GM23338 (cell line): Measurements from ENCODE around the gene FLNC. TPM values are rescaled to one million over a fixed set of nuclear protein-coding genes. Genes with fewer than 3 reads are reported as not detected.

Experiments
- ATAC-seq: fragments of 200-7000 bp; cut with Tn5 transposase; 3 replicates; pipeline ENCODE4 v1.9.1; 2020
- DNase-seq: peaks from one replicate; pipeline ENCODE4 v3.0.0-alpha.2; 2015; ENCODE audit warnings: low spot score
- H2AFZ ChIP-seq: fragments of 200-600 bp; sonication (generic); 2 replicates; pipeline ENCODE4 v1.8.0; 2016; ENCODE audit warnings: antibody characterized with exemption, mild to moderate bottlenecking, moderate library complexity
- H3F3A ChIP-seq: fragments of 200-600 bp; sonication (generic); replicated peaks from 2 replicates; pipeline ENCODE4 v1.8.0; 2017; ENCODE audit warnings: antibody characterized with exemption, mixed run types, low read depth
- H3K27ac ChIP-seq: fragments of 200-600 bp; sonication (generic); 2 replicates; pipeline ENCODE4 v1.6.1; 2016; ENCODE audit warnings: low read depth
- H3K27me3 ChIP-seq: fragments of 200-600 bp; sonication (generic); 2 replicates; pipeline ENCODE4 v1.8.0; 2016; ENCODE audit warnings: mild to moderate bottlenecking, mixed run types, moderate library complexity; ENCODE audit not compliant: insufficient read depth
- H3K36me3 ChIP-seq: fragments of 200-600 bp; sonication (generic); 2 replicates; pipeline ENCODE4 v1.8.0; 2016; ENCODE audit warnings: mild to moderate bottlenecking; ENCODE audit not compliant: insufficient read depth
- H3K4me1 ChIP-seq: fragments of 200-600 bp; sonication (generic); 2 replicates; pipeline ENCODE4 v1.8.0; 2016; ENCODE audit warnings: mild to moderate bottlenecking, moderate library complexity; ENCODE audit not compliant: insufficient read depth
- H3K4me2 ChIP-seq: fragments of 200-600 bp; sonication (generic); 2 replicates; pipeline ENCODE4 v1.7.1; 2017; ENCODE audit warnings: mixed run types
- H3K4me3 ChIP-seq: fragments of 200-600 bp; sonication (generic); 2 replicates; pipeline ENCODE4 v1.6.1; 2016; ENCODE audit warnings: mixed run types
- H3K79me2 ChIP-seq: fragments of 200-600 bp; sonication (generic); replicated peaks from 2 replicates; pipeline ENCODE4 v1.8.0; 2017; ENCODE audit warnings: mild to moderate bottlenecking; ENCODE audit not compliant: insufficient read depth
- H3K9me2 ChIP-seq: fragments of 200-600 bp; sonication (generic); 2 replicates; pipeline ENCODE4 v1.8.0; 2017; ENCODE audit not compliant: insufficient read depth
- H4K20me1 ChIP-seq: fragments of 200-600 bp; sonication (generic); replicated peaks from 2 replicates; pipeline ENCODE4 v1.8.0; 2017; ENCODE audit warnings: mild to moderate bottlenecking; ENCODE audit not compliant: insufficient read depth
- H3K27ac Mint-ChIP-seq: 2 replicates; pipeline ENCODE4 v1.8.0; 2020; ENCODE audit warnings: inconsistent platforms, mild to moderate bottlenecking, moderate library complexity, mixed read lengths
- H3K27me3 Mint-ChIP-seq: 3 replicates; pipeline ENCODE4 v1.8.0; 2022; ENCODE audit warnings: low read depth, mild to moderate bottlenecking, moderate library complexity, mixed read lengths, inconsistent platforms; ENCODE audit not compliant: insufficient read depth, poor library complexity
- H3K36me3 Mint-ChIP-seq: 3 replicates; pipeline ENCODE4 v1.8.0; 2021; ENCODE audit warnings: low read depth, mild to moderate bottlenecking, inconsistent platforms, moderate library complexity, mixed read lengths
- H3K4me1 Mint-ChIP-seq: 3 replicates; pipeline ENCODE4 v1.8.0; 2020; ENCODE audit warnings: mild to moderate bottlenecking, inconsistent platforms, mixed read lengths
- H3K4me3 Mint-ChIP-seq: 3 replicates; pipeline ENCODE4 v1.8.0; 2021; ENCODE audit warnings: moderate library complexity, mild to moderate bottlenecking, inconsistent platforms, mixed read lengths
- H3K9me3 Mint-ChIP-seq: 3 replicates; pipeline ENCODE4 v1.8.0; 2020; ENCODE audit warnings: moderate library complexity, mild to moderate bottlenecking, inconsistent platforms, mixed read lengths
- CREB1 ChIP-seq: fragments of 250-450 bp; sonication (Bioruptor Pico); IDR thresholded peaks from 2 replicates; pipeline ENCODE4 v1.5.0; 2020; ENCODE audit warnings: low read depth, mild to moderate bottlenecking, moderate library complexity
- EZH2 ChIP-seq: fragments of 200-600 bp; sonication (generic); IDR thresholded peaks from one replicate; pipeline ENCODE4 v1.8.0; 2017; ENCODE audit warnings: antibody characterized with exemption, mild to moderate bottlenecking, low read depth; ENCODE audit not compliant: unreplicated experiment
- EZH2phosphoT487 ChIP-seq: fragments of 200-600 bp; sonication (generic); IDR thresholded peaks from one replicate; pipeline ENCODE4 v1.8.1; 2018; ENCODE audit warnings: antibody characterized with exemption; ENCODE audit not compliant: unreplicated experiment
- JUNB ChIP-seq: IDR thresholded peaks from one replicate; pipeline ENCODE4 v1.6.1; 2016; ENCODE audit warnings: antibody characterized with exemption; ENCODE audit not compliant: unreplicated experiment
- NANOG ChIP-seq: IDR thresholded peaks from 2 replicates; pipeline ENCODE4 v1.6.1; 2016; ENCODE audit warnings: antibody characterized with exemption, borderline replicate concordance
- POLR2AphosphoS5 ChIP-seq: IDR thresholded peaks from 2 replicates; pipeline ENCODE4 v1.6.1; 2016; ENCODE audit warnings: antibody characterized with exemption, low read depth
- STAT1 ChIP-seq: IDR thresholded peaks from one replicate; pipeline ENCODE4 v1.6.1; 2016; ENCODE audit warnings: antibody characterized with exemption; ENCODE audit not compliant: unreplicated experiment
- ZNF114 ChIP-seq: fragments of 250-450 bp; sonication (Bioruptor Pico); IDR thresholded peaks from 2 replicates; pipeline ENCODE4 v1.5.0; 2020; ENCODE audit warnings: mild to moderate bottlenecking, moderate library complexity
- ZNF331 ChIP-seq: fragments of 250-450 bp; sonication (Bioruptor Pico); IDR thresholded peaks from 2 replicates; pipeline ENCODE4 v1.5.0; 2020; ENCODE audit warnings: low read depth, mild to moderate bottlenecking, moderate library complexity
- polyA plus RNA-seq: library from polyadenylated mRNA; unstranded; fragments of >200 nt; fragmentation: Nextera tagmentation; extraction: Ambion mirVana; gene quantifications from 2 replicates; pipeline ENCODE4 v1.2.1, GENCODE V29; 2016
- total RNA-seq: library from RNA; depleted of rRNA; stranded (reverse); fragments of >200 nt; shearing (Covaris generic); gene quantifications from 2 replicates; pipeline ENCODE4 v1.2.3, GENCODE V29; 2014
- TF ChIP-seq, protein P1 (sequence below): IDR thresholded peaks from 2 replicates; pipeline ENCODE4 v1.6.1; 2016; ENCODE audit warnings: antibody characterized with exemption
- TF ChIP-seq, protein P2 (sequence below): IDR thresholded peaks from one replicate; pipeline ENCODE4 v1.6.1; 2018; ENCODE audit warnings: antibody characterized with exemption; ENCODE audit not compliant: unreplicated experiment
- TF ChIP-seq, protein P3 (sequence below), 2 experiments: fragments of 200-600 bp in 1 of 2; sonication (generic) in 1 of 2; conservative IDR thresholded peaks; 2 replicates each; pipeline versions ENCODE4 v1.5.1 to v1.6.1; 2016 to 2017; ENCODE audit warnings: antibody characterized with exemption in 2 of 2, low read depth in 2 of 2, mild to moderate bottlenecking in 2 of 2, moderate library complexity in 1 of 2
- TF ChIP-seq, protein P4 (sequence below): fragments of 250-450 bp; sonication (Bioruptor Pico); IDR thresholded peaks from 2 replicates; pipeline ENCODE4 v1.5.0; 2020; ENCODE audit warnings: mild to moderate bottlenecking, moderate library complexity

FLNC gene
- total and polyA plus RNA-seq, 2 experiments from 2014 or later, result 0.65 to 11.8 TPM

DNA sequence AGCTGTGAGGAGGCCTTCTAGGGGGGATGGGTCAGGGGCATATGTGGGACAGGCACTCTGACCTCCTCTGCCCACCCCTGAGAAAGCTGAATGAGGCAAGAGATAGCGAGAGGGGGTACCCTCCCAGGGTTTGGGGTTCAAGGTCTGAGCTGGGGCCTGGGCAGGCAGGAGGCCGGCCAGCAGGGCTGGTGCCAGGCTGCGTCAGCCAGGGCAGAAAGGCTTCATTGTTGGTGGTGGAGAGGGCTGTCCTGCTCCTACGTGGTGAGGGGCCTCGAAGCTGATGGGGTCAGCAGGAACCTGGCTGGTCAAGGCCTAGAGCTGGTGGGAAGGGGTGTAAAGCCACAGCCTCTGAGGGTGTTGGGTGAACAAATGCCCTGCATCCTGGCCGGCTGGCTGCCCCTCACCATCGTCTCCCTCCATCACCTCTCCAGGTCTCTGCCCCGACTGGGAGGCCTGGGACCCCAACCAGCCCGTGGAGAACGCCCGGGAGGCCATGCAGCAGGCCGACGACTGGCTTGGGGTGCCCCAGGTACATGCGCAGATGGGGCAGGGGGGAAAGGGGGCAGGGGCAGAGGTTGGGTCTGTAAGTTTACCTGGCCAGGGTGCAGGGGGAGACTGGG, 6.6 kb downstream of the FLNC start:
- Mint-ChIP-seq H3K27me3 (peaks cover 20% of the 10 kb centered on the region), H3K9me3 (no peaks in the 10 kb centered on the region; the same call in 2 of the 3 replicates), H3K4me1 (peaks cover 18% of the 10 kb centered on the region), H3K36me3 (no peaks in the 10 kb centered on the region), H3K4me3 (no peak overlapping the region), H3K27ac (no peak overlapping the region)
- no peaks in the 10 kb centered on the region for H3K79me2 ChIP-seq
- peaks cover 3% of the 10 kb centered on the region for H3F3A ChIP-seq
- H2AFZ ChIP-seq, result no peak overlapping the region
- H3K4me2 ChIP-seq, result no peak overlapping the region
- no peak for TF ChIP-seq CREB1 (CRISPR knock-in tag)
- no peak for TF ChIP-seq POLR2AphosphoS5
- no peak for TF ChIP-seq NANOG
- TF ChIP-seq ZNF114 (CRISPR knock-in tag), result no peak
- no peak for TF ChIP-seq EZH2
- no peak for TF ChIP-seq STAT1
- no peak for TF ChIP-seq ZNF331 (CRISPR knock-in tag)
- no peak for TF ChIP-seq JUNB
- TF ChIP-seq, protein P1, sequence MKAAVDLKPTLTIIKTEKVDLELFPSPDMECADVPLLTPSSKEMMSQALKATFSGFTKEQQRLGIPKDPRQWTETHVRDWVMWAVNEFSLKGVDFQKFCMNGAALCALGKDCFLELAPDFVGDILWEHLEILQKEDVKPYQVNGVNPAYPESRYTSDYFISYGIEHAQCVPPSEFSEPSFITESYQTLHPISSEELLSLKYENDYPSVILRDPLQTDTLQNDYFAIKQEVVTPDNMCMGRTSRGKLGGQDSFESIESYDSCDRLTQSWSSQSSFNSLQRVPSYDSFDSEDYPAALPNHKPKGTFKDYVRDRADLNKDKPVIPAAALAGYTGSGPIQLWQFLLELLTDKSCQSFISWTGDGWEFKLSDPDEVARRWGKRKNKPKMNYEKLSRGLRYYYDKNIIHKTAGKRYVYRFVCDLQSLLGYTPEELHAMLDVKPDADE, result no peak
- TF ChIP-seq, protein P2, sequence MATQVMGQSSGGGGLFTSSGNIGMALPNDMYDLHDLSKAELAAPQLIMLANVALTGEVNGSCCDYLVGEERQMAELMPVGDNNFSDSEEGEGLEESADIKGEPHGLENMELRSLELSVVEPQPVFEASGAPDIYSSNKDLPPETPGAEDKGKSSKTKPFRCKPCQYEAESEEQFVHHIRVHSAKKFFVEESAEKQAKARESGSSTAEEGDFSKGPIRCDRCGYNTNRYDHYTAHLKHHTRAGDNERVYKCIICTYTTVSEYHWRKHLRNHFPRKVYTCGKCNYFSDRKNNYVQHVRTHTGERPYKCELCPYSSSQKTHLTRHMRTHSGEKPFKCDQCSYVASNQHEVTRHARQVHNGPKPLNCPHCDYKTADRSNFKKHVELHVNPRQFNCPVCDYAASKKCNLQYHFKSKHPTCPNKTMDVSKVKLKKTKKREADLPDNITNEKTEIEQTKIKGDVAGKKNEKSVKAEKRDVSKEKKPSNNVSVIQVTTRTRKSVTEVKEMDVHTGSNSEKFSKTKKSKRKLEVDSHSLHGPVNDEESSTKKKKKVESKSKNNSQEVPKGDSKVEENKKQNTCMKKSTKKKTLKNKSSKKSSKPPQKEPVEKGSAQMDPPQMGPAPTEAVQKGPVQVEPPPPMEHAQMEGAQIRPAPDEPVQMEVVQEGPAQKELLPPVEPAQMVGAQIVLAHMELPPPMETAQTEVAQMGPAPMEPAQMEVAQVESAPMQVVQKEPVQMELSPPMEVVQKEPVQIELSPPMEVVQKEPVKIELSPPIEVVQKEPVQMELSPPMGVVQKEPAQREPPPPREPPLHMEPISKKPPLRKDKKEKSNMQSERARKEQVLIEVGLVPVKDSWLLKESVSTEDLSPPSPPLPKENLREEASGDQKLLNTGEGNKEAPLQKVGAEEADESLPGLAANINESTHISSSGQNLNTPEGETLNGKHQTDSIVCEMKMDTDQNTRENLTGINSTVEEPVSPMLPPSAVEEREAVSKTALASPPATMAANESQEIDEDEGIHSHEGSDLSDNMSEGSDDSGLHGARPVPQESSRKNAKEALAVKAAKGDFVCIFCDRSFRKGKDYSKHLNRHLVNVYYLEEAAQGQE, result no peak
- TF ChIP-seq, protein P3, sequence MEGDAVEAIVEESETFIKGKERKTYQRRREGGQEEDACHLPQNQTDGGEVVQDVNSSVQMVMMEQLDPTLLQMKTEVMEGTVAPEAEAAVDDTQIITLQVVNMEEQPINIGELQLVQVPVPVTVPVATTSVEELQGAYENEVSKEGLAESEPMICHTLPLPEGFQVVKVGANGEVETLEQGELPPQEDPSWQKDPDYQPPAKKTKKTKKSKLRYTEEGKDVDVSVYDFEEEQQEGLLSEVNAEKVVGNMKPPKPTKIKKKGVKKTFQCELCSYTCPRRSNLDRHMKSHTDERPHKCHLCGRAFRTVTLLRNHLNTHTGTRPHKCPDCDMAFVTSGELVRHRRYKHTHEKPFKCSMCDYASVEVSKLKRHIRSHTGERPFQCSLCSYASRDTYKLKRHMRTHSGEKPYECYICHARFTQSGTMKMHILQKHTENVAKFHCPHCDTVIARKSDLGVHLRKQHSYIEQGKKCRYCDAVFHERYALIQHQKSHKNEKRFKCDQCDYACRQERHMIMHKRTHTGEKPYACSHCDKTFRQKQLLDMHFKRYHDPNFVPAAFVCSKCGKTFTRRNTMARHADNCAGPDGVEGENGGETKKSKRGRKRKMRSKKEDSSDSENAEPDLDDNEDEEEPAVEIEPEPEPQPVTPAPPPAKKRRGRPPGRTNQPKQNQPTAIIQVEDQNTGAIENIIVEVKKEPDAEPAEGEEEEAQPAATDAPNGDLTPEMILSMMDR (conservative IDR thresholded peaks at IDR 0.05; ENCODE audit: low read depth in 2 of 2), result no peak
- TF ChIP-seq EZH2phosphoT487, result no peak
- TF ChIP-seq, protein P4, sequence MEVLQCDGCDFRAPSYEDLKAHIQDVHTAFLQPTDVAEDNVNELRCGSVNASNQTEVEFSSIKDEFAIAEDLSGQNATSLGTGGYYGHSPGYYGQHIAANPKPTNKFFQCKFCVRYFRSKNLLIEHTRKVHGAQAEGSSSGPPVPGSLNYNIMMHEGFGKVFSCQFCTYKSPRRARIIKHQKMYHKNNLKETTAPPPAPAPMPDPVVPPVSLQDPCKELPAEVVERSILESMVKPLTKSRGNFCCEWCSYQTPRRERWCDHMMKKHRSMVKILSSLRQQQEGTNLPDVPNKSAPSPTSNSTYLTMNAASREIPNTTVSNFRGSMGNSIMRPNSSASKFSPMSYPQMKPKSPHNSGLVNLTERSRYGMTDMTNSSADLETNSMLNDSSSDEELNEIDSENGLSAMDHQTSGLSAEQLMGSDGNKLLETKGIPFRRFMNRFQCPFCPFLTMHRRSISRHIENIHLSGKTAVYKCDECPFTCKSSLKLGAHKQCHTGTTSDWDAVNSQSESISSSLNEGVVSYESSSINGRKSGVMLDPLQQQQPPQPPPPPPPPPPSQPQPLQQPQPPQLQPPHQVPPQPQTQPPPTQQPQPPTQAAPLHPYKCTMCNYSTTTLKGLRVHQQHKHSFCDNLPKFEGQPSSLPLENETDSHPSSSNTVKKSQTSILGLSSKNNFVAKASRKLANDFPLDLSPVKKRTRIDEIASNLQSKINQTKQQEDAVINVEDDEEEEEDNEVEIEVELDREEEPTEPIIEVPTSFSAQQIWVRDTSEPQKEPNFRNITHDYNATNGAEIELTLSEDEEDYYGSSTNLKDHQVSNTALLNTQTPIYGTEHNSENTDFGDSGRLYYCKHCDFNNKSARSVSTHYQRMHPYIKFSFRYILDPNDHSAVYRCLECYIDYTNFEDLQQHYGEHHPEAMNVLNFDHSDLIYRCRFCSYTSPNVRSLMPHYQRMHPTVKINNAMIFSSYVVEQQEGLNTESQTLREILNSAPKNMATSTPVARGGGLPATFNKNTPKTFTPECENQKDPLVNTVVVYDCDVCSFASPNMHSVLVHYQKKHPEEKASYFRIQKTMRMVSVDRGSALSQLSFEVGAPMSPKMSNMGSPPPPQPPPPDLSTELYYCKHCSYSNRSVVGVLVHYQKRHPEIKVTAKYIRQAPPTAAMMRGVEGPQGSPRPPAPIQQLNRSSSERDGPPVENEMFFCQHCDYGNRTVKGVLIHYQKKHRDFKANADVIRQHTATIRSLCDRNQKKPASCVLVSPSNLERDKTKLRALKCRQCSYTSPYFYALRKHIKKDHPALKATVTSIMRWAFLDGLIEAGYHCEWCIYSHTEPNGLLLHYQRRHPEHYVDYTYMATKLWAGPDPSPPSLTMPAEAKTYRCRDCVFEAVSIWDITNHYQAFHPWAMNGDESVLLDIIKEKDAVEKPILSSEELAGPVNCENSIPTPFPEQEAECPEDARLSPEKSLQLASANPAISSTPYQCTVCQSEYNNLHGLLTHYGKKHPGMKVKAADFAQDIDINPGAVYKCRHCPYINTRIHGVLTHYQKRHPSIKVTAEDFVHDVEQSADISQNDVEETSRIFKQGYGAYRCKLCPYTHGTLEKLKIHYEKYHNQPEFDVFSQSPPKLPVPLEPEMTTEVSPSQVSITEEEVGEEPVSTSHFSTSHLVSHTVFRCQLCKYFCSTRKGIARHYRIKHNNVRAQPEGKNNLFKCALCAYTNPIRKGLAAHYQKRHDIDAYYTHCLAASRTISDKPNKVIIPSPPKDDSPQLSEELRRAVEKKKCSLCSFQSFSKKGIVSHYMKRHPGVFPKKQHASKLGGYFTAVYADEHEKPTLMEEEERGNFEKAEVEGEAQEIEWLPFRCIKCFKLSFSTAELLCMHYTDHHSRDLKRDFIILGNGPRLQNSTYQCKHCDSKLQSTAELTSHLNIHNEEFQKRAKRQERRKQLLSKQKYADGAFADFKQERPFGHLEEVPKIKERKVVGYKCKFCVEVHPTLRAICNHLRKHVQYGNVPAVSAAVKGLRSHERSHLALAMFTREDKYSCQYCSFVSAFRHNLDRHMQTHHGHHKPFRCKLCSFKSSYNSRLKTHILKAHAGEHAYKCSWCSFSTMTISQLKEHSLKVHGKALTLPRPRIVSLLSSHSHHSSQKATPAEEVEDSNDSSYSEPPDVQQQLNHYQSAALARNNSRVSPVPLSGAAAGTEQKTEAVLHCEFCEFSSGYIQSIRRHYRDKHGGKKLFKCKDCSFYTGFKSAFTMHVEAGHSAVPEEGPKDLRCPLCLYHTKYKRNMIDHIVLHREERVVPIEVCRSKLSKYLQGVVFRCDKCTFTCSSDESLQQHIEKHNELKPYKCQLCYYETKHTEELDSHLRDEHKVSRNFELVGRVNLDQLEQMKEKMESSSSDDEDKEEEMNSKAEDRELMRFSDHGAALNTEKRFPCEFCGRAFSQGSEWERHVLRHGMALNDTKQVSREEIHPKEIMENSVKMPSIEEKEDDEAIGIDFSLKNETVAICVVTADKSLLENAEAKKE (CRISPR knock-in tag), result no peak
- H3K4me3 ChIP-seq, result no peak overlapping the region
- DNase-seq (no peak), ATAC-seq (no peak)
- peaks cover 3% of the 10 kb centered on the region for H3K27me3 ChIP-seq
- no peaks in the 10 kb centered on the region for H3K36me3 ChIP-seq
- peaks cover 21% of the 10 kb centered on the region for H3K4me1 ChIP-seq
- H4K20me1 ChIP-seq, result no peaks in the 10 kb centered on the region
- no peak overlapping the region for H3K27ac ChIP-seq
- H3K9me2 ChIP-seq, result no peaks in the 10 kb centered on the region
